SHP77 treated with DMSO at 0.1 percent for 48 hours (cell line): ENCODE measurements around the gene FKBP6.
"Not testable (repeated sequence)": the region's sequence is repeated elsewhere in the genome, so short reads cannot be mapped to it uniquely, and the experiment has no call there.

Experiments
- DNase-seq: peaks from one replicate; lab custom pipeline; 2025; lab: John Stamatoyannopoulos, UW

The FKBP6 gene

GRCh38 chr7:73358590-73359275, 30.8 kb downstream of the FKBP6 start:
- no peak for DNase-seq

- no peak for DNase-seq
These were observed 31.3 kb downstream of the FKBP6 start for GRCh38 chr7:73359306-73359705.

GRCh38 chr7:73359746-73360375, 31.9 kb downstream of the FKBP6 start:
- no peak for DNase-seq

GRCh38 chr7:73360590-73360989, 32.6 kb downstream of the FKBP6 start:
- not testable (repeated sequence) for DNase-seq

- no peak for DNase-seq
These were observed 35.5 kb downstream of the FKBP6 start for GRCh38 chr7:73363225-73364005.

GRCh38 chr7:73364006-73364728, 36.2 kb downstream of the FKBP6 start:
- no peak for DNase-seq

DNA sequence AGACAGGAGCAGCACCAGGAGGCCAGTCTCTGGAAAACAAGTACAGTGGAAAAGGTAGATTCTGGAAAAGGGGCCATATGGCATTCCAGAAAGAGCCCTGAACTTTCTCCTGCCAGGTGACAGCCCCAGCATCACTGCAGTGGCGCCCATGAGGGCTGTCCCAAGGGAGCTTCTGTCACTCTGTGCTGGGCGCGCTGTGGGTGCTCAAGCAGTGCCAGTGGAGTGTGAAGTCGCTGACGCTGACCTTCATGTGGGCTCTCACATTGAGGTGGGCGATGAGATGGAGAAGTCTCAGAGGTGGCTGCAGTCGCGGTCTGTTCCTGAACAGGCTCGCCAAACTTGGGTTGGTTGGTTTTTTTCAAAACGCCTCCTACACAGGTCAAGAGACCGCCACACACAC, 38.2 kb downstream of the FKBP6 start:
- no peak for DNase-seq

- no peak for DNase-seq
These were observed 39.0 kb downstream of the FKBP6 start for GRCh38 chr7:73366990-73367389.

DNA sequence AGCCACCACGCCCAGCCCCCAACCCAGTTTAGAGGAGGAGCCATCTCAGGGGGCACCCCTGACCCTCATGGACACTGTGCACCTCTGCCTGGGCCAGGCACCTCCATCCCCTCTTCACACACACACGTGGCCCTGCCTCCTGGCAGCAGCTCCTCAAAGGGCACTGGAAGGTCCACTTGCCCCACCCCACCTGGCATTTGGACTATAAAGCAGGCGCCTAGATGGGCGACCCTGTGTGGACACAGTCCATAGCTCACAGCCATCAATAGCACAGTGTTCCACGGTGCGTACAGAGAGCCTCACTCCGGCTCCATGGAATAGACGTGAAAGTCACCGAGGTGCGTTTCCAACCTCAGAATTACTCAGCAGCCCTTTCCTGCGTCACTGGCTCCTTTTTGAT, 41.0 kb downstream of the FKBP6 start:
- no peak for DNase-seq

DNA sequence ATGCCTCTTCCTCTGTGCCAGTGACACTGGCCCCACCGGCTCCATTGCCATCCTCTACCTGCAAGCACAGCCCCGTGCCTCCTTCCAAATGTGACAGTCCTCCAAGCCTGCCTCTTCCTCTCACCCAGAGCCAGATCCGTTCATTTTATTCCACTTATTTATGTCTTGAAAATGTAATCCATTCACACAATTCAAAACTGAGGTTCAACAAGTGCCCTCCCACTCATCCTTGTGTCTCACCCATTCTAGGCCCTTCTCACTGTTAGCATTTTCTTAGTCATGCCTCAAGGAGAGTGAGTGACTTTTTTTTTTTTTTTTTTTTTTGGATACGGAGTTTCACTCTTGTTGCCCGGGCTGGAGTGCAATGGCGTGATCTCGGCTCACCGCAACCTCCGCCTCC, 41.7 kb downstream of the FKBP6 start:
- no peak for DNase-seq

GRCh38 chr7:73373741-73374140, 45.8 kb downstream of the FKBP6 start:
- DNase-seq, result no peak

- not testable (repeated sequence) for DNase-seq
These were observed 48.3 kb downstream of the FKBP6 start for GRCh38 chr7:73376262-73376661.

DNA sequence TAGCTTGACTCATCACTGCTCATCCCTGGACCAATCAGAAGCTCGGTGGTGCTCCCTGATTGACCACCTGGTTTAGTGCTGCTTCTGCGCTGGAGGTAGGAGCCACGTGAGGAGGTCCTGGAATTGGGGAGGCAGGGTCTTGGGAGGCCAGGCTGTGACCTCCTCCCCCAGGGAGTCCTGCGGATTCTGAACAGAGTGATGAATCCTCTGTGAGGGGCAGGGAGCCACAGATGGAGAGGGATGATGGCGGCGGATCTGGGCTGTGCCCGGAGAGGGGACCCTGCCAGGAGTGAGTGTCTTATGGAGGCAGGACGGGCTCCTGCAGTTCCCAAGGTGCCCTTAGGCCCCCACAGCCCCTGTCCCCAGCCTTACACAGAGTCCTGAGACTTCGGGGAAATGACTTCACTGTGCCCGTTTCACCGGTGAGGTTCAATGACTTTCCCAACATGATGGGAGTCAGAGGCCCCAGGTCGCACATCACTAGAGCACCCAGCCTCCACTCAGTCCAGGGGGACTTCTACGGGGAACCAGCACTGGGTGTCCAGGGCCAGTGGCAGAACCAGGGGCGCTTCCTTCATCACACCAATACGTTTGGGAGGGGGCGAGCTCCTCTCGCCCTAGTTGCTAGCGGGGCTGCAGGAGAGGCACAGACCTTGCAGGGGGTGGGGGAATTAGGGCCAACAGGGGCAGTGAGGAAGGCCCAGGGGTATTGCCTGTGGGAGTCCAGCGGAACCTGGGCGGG, 48.9 kb downstream of the FKBP6 start:
- DNase-seq, result no peak

GRCh38 chr7:73377413-73378200, 49.6 kb downstream of the FKBP6 start:
- not testable (repeated sequence) for DNase-seq

GRCh38 chr7:73382934-73383503, 55.1 kb downstream of the FKBP6 start:
- DNase-seq, result no peak

GRCh38 chr7:73387221-73387828, 59.4 kb downstream of the FKBP6 start:
- no peak for DNase-seq

DNA sequence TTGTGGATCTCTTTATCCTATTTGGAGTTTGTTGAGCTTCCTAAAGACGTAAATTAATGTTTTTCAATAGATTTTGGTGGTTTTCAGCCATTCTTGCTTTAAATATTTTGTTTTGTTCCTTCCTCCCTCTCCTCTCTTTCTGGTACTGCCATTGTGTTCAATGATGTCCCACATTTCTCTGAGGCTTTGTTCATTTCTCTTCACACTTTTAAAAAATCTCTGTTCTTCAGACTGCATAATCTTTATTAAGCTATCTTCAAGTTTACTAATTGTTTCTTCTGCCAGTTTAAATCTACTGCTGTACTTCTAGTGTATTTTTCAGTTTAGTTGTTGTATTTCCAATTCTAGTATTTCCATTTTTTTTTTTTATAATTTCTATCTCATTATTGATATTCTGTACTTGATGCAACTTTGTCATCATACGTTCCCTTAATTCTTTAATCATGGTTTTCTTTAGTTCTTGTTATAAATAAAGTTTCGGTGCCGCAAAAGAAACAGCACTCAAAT, 60.0 kb downstream of the FKBP6 start:
- no peak for DNase-seq

GRCh38 chr7:73391396-73391795, 63.4 kb downstream of the FKBP6 start:
- DNase-seq, result no peak

DNA sequence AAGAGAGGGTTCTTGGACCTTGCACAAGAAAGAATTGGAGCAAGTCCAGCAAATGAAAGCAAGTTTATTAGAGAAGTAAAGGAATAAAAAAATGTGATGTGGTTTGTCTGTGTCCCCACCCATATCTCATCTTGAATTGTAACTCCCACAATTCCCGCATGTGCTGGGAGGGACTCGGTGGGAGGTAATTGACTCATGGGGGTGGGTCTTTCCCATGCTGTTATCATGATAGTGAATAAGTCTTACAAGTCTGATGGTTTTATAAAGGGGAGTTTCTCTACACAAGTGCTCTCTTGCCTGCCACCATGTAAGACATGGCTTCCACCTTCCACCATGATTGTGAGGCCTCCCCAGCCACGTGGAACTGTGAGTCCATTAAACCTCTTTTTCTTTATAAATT, 66.5 kb downstream of the FKBP6 start:
- DNase-seq, result no peak
